IPS DF 4.7 (cell line): ENCODE measurements around the gene ARHGEF3.
A peak's percentile ranks its signal among the peaks of the same experiment; 100 is the strongest.

ENCODE experiments used
- DNase-seq: peaks from one replicate; pipeline ENCODE4 v3.0.0-alpha.2; 2013; ENCODE audit warnings: low spot score; ENCODE audit errors: extremely low read depth

Gene ARHGEF3, protein sequence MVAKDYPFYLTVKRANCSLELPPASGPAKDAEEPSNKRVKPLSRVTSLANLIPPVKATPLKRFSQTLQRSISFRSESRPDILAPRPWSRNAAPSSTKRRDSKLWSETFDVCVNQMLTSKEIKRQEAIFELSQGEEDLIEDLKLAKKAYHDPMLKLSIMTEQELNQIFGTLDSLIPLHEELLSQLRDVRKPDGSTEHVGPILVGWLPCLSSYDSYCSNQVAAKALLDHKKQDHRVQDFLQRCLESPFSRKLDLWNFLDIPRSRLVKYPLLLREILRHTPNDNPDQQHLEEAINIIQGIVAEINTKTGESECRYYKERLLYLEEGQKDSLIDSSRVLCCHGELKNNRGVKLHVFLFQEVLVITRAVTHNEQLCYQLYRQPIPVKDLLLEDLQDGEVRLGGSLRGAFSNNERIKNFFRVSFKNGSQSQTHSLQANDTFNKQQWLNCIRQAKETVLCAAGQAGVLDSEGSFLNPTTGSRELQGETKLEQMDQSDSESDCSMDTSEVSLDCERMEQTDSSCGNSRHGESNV

DNA sequence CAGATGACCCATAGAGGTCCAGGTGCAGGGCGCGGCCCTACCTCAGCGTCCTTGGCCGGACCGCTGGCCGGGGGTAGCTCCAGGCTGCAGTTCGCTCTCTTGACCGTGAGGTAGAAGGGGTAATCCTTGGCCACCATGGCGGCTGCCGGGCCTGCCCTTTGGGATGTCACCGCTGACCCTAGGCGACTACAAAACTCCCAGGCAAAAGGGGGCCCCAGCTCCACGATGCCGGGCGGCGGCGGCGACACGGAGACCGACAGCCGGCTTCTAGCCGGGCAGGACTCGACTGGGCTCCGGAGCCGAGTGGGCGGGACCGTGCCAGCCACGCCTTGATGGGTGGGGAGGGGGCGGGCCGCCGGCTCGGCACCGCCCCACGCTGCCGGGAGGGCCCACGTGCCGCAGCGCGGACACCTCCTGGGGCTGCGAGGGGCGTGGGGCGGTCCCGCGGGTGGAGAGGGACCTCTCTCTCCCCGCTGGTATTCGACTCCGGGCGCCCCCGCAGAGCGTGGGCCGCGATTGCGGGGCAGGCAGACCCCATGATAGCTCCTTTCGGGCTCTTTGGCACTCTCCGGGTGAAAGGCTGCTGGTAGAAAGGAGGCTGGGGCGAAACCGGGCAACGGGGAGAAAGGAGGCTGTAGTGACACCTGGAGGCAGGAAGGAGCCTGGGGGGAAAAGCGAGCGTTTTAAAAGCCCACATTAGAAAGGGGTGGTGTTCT, at the start of gene ARHGEF3:
Gene ARHGEF3 (minus strand): TSS at position 288 of the 716 bp plus-strand sequence. CDS start 151 bp downstream, at position 137.
- peak; percentile 75 for DNase-seq

DNA sequence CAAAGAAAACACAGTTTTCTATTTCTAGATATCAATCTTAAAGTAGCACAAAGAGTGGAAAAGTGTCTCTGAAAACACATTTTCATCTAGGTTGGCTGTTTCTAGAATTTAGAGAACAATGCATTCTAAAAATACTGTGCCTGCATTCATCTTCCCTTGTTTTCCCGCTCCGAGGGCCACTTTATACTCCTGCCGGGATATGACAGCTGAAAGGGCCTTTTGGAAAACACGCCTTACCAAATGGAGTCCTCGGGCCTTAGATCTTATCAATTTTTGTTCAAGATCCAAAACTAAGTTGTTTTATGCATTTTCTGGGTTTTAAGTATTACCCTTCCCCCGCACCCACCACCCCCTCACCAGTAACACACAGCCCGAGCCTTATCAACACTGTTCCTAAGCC, 47.9 kb upstream of the ARHGEF3 start:
- DNase-seq, result no peak

DNA sequence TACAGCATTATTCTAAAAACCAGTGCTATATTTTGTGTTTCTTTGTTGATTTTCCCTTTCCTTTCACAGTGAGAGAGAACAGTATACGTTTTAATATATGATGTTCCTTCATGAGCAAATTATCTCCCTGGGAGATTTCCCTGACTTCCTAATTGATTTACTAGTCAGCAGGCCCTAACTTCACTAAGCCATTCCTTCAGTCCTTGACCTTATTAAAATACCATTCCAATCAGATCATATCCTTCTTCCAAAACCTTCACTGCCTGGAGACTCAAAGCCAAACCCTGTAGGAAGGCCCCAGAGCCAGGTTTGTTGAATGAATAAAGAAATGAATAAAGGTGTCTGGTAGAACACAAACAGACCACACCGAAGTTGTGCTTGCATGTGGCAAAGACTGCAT, 43.8 kb upstream of the ARHGEF3 start:
- DNase-seq, result no peak

DNA sequence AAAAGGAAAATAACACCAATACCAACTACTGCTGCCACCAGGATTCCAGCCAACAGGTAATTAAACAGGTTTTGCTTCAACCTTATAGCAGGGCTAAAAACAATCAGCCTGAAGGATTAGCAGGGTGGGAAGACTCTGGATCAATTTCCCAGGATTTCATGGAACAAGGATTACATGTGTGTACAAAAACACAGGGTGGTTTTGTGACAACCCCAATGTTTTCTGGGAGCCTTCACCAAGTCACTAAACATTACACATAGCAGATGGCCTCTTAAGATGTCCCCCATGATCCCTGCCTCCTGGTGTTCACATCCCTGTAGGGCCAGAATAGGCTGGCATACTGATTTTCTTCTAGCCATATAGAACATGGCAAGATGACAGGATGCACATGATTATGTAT, 42.8 kb upstream of the ARHGEF3 start:
- no peak for DNase-seq

DNA sequence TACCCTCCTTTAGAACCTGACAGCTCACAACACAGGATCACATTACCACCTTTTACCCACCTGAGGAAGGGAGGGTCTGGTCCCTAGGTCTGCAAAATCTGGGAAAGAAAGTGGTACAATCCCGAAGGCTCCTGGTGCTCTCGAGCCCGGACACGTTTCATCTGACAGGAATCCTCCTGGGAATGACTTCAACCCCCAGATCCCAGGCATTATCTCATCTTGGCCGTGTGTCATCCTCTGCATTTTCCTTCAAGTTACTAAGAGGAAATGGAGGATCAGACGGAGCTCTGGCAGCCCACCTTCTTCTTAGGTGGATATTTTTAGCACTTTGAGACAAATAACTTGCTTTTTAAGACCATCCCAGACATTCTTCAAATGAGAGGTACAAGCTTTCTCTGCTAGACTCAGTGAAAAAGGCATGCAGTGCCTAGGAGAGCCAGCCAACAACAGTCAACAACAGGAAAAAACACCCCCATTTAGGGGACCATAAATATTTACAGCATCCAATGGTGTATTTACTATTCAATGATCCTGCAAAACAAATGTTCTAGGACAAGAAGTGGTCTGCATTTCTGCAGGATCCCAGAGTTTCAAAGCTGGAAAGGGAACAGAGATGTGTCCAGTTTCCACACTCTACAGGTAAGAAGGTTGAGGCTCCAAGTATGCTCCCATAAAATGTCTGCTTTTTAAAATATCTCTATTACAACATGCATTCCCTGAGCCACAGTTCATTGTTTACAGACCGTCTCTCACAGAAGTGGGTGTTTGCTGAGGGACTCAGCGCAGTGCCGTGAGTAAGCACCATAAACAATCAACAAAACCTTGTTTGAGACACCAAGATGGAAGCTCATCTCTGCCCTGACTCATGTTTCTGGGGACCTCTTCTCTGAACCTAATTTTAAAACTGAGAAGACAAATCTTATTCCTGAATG, 38.3 kb upstream of the ARHGEF3 start:
- no peak for DNase-seq

DNA sequence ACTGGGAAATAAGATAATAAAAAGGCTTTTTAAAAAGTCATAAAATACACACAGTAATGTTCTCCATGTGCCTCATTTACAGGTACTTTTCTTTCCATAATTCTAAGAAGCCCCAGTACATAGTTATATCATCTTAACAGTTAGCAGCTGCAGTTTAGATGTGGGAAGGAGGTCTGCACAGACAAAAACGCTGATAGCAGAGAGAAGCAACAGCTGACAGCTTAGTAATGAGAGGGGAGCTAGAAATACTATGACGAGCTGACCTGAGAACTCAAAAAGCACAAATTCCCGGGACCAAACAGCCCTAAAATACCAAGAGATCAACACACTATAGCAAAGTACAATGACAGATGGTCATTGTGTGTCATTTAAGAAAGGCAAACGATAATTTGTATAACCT, 36.7 kb upstream of the ARHGEF3 start:
- DNase-seq, result no peak

DNA sequence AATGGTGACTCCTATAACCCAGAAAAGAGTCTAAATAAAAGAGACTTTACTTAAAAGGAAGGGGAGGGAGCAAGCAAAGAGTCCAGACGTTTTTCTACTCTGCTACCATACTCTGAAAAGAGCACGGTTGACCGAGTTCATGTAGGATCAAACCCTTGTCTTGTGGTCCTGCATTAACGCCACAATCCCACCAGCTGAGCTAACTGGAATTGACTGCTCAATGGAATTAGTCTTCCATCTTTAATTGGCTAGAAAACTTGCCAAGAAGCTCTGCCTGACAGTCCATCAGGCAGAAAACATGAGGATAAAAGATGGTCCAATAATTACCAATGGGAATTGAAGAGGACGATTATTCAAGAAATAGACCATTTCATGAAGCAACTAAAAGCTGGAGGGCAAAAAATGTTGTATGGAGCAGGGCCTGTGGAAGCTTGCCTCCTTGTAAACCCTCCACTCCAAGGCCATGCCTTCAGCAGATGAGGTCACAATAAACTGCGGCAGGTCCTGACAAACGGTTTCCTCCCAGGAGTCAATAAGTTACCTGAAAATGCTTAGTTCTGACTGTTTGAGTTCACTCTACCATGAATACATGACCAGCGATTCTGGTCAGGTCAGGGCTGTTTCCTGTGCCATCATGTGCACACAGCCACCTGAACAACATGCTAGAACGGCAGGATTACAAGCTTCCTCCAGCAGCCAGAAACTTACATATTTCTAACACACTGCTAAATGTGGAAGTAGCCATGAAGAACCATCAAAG, 35.6 kb upstream of the ARHGEF3 start:
- no peak for DNase-seq

DNA sequence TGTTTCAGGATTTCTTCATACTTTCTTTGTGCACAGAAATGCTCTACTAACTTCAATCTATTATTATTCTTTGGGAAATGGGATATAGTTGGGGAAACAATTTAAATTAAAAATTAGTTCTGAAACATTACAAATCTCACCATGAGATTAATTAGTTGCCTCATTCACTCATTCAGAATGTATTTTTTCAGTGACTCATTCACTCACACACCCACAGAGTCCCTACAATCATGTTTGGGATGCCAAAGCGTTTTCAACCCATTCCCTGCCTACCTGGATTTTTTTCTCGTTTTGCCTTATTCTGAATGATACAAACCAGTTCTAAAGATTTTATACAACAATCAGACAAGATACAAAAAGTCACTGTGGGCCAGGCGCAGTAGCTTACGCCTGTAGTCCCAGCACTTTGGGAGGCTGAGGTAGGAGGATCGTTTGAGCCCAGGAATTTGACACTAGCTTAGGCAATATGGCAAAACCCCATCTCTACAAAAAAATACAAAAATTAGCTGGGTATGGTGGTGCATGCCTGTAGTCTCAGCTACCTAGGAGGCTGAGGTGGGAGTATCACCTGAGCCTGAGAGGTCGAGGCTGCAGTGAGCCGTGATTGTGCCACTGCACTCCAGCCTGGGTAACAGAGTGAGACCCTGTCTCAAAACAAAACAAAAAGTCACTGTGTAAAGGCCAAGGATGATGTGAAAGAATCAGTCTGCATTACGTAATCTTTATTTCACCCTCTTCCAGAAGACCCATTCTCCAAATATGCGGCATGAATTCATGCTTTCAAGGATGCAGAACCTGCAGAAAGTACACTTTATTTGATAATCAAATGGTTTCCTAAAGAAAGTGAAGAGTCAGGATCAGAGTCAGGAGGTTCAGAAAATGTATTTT, 34.8 kb upstream of the ARHGEF3 start:
- DNase-seq, result no peak

DNA sequence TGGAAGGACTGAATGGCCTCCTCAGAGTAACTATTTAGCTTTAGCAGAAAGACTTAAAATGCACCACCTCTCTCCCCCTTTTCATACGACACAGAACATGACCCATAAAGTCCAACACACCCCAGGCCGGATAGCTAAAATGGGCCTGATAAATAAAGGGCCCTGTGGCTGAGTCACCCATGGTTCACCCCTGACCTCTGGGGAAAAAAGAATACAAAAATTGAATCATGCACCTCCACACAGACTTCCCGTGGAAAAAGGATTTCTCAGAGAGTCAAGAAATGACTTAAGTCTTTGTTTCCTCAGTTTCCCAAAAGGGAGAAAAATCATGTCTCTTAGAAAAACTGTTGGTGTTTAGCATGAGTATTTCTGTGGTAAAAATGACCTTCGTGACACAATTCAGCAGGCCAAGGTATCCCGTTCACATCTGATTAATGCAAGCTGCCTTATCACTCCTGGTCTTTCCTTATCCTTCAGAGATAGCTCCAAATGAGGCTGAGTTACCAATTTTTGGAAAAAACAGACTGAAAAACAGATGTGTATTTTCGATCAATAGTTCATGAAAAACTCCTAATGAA, 34.0 kb upstream of the ARHGEF3 start:
- DNase-seq, result no peak

DNA sequence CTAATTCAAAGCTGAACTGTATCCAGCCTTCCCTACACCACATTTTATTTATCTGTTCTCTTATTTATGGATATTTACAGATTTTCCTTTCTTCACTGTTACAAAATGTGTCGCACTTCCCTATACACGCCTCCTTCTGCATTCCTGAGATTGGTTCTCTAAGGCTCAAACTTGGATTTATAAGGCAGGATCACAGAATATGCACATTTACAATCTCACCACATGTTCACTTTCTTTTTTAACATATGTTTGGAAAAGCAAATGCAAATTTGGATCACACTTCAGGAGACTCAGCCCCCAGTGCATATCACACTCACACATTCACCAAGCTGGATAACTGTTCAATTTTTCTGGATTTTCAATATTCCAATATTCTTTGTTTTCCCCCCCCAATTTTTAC, 31.8 kb upstream of the ARHGEF3 start:
- no peak for DNase-seq

DNA sequence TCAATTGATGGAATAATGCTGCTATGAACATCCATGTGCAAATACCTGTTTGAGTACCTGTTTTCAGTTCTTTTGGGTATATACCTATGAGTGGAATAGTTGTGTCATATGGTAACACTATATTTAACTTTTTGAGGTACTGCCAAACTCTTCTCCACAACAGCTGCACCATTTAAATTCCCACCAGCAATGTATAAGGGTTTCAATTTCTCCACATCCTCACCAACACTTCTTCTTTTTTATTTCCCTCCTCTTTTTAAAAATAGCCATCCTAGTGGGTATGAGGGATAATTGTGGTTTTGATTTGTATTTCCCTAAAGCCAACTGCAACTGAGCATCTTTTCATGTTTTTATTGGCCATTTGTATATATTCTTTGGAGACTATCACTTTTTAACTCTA, 31.3 kb upstream of the ARHGEF3 start:
- DNase-seq, result no peak

DNA sequence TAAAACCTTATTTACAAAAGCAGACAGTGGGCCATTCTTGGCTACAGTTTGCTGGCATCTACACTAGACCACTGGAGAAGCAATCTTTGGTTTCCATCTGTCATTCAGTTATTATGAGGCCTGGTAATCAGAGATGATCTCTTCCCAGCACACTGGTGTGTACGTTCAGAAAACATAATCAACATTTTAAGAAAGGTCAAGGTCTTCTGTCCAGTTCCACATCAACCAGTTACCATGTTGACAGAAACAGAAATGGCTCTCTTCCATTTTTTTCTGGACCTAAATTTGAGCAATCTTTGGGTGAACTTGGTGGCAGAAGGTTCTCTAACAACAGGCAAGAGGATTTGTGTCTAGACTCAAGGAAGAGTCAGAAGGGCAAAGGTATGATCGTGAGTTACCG, 29.8 kb upstream of the ARHGEF3 start:
- DNase-seq, result no peak

DNA sequence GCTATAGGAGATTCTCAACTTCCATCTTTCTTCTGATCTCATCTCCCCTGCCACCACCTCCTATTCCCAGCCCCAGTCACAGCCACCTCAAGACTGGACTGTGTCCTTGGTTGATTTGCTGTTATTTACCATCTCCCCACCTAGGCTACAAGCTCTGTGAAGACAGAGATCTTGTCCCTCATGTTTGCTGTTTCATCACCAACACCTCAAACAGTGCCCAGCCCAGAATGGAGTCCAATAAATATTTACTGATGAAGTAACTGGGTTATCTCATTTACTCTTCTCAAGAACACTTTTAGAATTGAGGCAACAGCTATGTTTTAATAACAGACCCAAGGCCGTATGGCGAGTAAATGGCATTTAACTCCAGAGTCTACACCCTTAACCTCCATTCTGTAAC, 29.1 kb upstream of the ARHGEF3 start:
- DNase-seq, result no peak

DNA sequence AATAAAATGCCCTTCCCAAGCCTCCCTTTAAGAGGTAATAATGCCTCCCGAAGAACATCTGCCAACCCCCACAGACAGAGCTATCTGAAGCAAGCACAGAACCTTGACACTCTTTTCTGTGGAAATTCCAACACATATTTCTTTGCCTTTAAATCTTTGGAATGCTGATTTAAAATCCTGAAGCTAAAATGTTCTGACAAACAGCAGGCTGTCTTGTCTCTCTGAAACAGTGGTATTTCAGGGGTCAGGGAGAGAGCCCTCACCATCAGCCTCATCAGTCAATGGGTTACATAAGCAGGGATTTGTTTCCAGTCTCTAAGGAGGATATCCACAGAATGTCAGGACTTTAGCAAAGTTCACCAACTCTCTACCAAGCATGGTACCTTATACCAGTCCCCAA, 27.8 kb upstream of the ARHGEF3 start:
- DNase-seq, result no peak

DNA sequence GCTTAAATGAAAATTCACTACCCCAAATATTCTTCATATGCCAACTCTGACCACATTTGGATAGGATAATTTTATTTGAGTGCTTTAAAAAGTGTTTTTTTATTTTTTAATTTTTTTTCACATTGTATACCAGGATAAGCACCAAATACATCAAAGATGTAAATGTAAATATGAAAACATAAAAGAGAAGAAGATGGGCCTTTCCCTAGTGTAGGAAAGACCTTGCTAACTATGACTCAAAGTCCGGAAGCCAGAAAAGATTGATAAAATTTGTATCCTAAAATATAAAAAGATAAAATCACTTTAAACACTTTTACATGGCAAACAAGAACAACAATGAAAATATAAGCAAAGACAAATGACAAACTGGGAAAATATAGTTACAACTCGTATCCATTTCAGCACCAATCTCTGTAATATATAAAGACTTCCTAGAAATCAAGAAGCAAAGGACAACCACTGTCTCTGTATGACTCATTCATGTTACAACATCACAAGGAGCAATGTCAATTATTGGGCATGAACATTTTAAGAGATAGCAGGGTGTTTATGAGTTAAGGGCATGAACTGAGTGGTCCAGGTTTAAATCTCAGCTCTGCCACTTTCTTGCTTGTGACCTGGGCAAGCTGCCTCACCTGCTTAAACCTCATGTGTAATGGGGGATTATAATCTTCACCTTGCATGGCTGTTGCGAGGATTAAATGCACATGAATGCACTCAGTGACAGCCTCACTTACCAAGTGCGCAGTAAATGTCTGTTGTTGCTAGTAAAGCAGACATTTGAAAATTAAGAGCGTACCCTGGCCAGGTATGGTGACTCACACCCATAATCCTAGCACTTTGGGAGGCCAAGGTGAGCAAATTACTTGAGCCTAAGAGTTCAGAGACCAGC, 25.3 kb upstream of the ARHGEF3 start:
- DNase-seq, result no peak

DNA sequence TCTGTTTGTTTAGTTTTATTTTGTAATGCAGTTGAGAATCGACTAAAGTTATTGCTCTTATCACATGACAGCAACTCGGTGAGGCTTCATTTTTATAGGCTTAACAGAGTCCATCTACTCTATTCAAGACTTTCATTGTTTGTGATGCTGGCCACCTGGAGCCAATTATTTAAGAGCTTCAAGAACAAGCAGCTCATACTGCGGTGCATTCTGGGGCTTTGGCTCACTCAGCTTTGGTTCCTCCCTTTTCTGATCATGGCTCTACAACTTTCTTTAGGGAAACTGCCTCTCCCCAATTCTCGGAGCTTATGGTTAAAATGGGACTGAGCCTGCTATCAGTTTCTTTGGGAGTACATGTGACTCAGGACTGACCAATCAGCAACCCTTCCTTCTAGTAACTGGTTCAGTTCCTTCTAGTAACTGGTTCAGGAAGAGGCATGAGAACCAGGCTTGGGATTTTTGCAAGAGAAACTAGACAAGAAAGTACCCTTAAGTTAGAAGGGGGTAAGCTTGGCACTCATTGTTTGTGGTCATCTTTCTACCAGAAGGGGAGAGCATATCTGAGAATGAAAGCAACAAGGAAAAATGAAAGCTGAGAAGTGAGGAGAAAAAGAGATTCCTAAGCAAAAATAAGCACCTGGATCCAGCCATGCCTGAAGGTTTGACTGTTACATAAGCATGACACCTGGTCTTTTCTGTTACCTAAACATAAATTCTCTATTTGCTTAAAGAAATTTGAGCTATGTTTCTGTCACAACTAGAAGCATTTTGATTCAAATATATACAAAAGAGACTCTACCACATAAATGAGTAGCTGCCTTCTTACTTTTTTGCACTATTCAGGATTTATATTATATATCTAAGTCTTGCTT, 24.1 kb upstream of the ARHGEF3 start:
- no peak for DNase-seq

DNA sequence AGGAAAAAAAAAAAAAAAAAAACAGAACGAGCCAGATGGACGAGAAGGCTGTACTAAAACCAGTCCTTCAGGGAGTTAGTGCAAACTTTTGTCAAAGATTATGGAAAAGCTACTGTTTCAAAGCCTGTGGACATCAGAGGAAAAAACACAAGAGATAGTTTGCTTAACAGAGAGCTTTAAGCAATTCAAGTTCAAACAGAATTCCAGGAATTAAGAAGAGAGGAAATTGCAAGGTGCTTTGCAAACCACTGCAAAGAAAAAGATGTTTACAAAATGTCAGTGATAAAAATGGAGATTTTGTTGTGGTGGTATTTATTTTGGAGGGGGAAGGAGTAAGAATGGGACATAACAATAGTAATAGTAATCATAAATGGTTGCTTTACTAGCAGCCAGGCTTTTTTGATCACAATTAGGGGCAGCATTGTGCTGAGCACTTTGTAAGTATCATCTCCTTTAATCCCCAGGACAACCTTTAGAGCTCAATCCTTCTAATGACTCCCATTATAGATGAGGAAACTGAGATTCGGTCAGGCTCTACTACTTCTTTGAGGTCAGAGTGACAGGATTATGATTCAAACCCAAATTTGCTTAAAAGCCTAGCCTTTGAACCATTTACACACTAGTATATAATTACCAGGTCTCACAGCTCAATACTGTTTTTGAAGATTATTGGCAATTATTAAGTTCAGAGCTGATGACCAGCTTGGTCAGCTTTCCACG, 22.4 kb upstream of the ARHGEF3 start:
- no peak for DNase-seq
